ENCODE data around the gene USP24. TPM values are rescaled to one million over a fixed set of nuclear protein-coding genes. Genes with fewer than 3 reads are reported as not detected.

USP24 gene
- total RNA-seq, 1 experiment from 2014 or later = 35.3 TPM

DNA sequence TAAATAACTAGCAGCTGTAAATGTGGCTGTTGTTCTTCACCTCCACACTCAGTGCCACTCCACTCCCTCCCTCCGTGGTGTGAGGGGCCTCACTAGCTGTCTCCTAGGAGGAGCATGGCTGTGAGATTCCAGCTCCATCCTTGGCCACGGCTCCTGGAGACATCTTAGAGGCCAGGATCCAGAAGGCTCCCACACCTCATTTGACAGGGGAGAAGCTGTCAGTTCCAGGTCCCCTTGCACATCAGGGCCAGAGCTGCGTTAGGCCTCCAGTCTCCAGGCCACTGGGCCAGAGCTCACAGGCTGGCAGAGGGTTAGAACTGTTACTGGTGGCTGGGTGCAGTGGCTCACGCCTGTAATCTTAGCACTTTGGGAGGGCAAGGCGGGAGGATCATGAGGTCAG lies 160.8 kb downstream of the USP24 start:
- no peak overlapping the region for H3K4me3 Mint-ChIP-seq
- no peak overlapping the region for H2AK5ac ChIP-seq (ENCODE audit: insufficient read length, low read length)
- no peak overlapping the region for H3K4ac ChIP-seq (ENCODE audit: low read depth, low read length)
- no peak overlapping the region for H3T11ph ChIP-seq (ENCODE audit: low read length)
- H4K5ac ChIP-seq (ENCODE audit: insufficient read length, low read depth, low read length) = no peak overlapping the region
- H3K4me1 ChIP-seq (ENCODE audit: insufficient read depth, low read length) = no peaks in the 10 kb centered on the region
- no peaks in the 10 kb centered on the region for H3K9me3 Mint-ChIP-seq
- peaks cover 18 to 54% (median 28%) of the 10 kb centered on the region in 3 experiments; a peak in 6 of 7 replicates for H3K36me3 Mint-ChIP-seq (ENCODE audit: insufficient read depth in 1 of 3, low read depth in 3 of 3)
- H2BK120ac ChIP-seq (ENCODE audit: low read depth, low read length, poor library complexity, severe bottlenecking) = no peak overlapping the region
- no peak overlapping the region for H3K4me2 ChIP-seq (ENCODE audit: insufficient read depth, insufficient read length, low read length)
- no peak for TF ChIP-seq CTCF (conservative IDR thresholded peaks at IDR 0.05)
- no peaks in the 10 kb centered on the region for H3K79me1 ChIP-seq (ENCODE audit: insufficient read depth, low read depth, low read length, poor library complexity, severe bottlenecking)
- H3K79me2 ChIP-seq (ENCODE audit: insufficient read depth, low read length) = no peaks in the 10 kb centered on the region
- H3K4me1 Mint-ChIP-seq = no peaks in the 10 kb centered on the region
- peak; percentile 19 for DNase-seq
- H3K56ac ChIP-seq (ENCODE audit: insufficient read length, low read depth, low read length) = no peak overlapping the region
- H2BK5ac ChIP-seq (ENCODE audit: insufficient read length, low read length) = no peak overlapping the region
- no peak overlapping the region for H3K9ac ChIP-seq (ENCODE audit: extremely low read depth, insufficient read length, low read length)
- no peaks in the 10 kb centered on the region for H3K27me3 ChIP-seq (ENCODE audit: insufficient read depth, low read length)
- no peak overlapping the region for H2BK15ac ChIP-seq (ENCODE audit: low read depth, low read length)
- no peaks in the 10 kb centered on the region for H3K9me3 ChIP-seq (ENCODE audit: control insufficient read depth, low read depth, low read length)
- H2BK20ac ChIP-seq (ENCODE audit: low read depth, low read length, poor library complexity, severe bottlenecking) = no peak overlapping the region
- peaks cover 4% of the 10 kb centered on the region for H4K20me1 ChIP-seq (ENCODE audit: control insufficient read depth, insufficient read depth, insufficient read length)
- H3K18ac ChIP-seq (ENCODE audit: insufficient read length, low read depth, low read length) = no peak overlapping the region
- H3K27ac ChIP-seq (ENCODE audit: insufficient read length, low read depth, low read length) = no peak overlapping the region
- H3K23ac ChIP-seq (ENCODE audit: insufficient read length, low read depth, low read length) = no peak overlapping the region
- no peaks in the 10 kb centered on the region for H3K23me2 ChIP-seq (ENCODE audit: insufficient read length, low read depth, low read length, poor library complexity, severe bottlenecking)
- H4K91ac ChIP-seq (ENCODE audit: insufficient read length, low read depth, low read length) = no peak overlapping the region
- no peak overlapping the region for H3K14ac ChIP-seq (ENCODE audit: insufficient read depth, low read length)
- no peak overlapping the region for H4K8ac ChIP-seq (replicated peaks; ENCODE audit: insufficient read length, low read depth, low read length)
- no peaks in the 10 kb centered on the region for H3K27me3 Mint-ChIP-seq (ENCODE audit: low read depth)
- H3K27ac Mint-ChIP-seq = peak overlapping the region in 1 of 3 experiments; percentile 34; a peak in 1 of 7 replicates
- H2BK12ac ChIP-seq (ENCODE audit: insufficient read length, low read depth, low read length) = no peak overlapping the region
- WGBS (ENCODE audit: extremely low coverage, insufficient read length, low lambda C conversion rate) = no CpG with 5 or more reads among the region's 5 CpGs
- H2AFZ ChIP-seq (ENCODE audit: low read length) = no peak overlapping the region

Data from H9 (cell line).